ENCODE data around the gene ABCA3.

The ABCA3 gene

DNA sequence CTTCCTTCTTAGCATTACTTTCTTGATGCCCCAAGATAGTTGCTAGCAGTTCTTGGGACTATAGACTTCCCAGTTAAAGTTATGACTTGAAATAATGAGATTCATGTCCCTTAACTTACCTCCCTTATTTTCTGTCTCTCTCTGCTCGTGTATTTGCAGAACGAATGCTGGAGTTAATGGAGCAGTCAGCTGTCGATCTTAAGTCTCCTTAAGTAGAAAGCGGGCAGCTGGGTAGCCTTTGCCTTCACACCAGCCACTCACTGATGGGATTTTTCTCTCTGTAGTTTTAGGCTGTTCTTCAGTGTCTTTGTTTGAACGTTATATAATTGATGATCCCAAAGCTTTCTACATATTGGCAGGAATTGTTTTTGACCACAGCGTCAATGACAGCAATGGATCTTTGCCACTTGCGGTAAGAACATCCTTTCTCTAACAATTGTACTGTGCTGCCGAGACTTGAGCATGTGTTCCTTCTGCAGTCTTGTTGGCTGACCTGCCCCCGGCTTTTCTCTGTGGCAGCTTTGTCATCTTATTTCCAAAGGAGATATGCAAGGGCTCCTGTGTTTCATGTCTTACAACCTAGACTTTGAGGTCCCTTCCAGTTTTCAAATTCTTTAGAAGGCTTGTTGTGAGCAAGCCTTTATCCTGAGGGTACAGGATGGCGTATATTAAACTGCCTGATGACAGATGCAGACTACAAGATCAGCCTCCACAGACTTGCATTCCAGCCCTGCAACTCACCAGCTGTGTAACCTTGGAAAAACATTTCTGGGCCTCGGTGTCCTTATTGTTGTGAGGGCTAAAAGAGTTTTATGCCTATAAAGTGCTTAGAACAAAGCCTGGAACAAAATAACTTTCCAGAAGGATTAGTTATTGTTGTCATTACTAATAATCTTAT, 25.1 kb upstream of the ABCA3 start:
- H3K27me3 ChIP-seq (ENCODE audit: insufficient read depth, poor library complexity, severe bottlenecking), result peaks cover 14% of the 10 kb centered on the region
- H3K27ac ChIP-seq (replicated peaks), result no peak overlapping the region
- no peak overlapping the region for H3K4me3 ChIP-seq (replicated peaks; ENCODE audit: insufficient read depth, low read length)
- DNase-seq (ENCODE audit: low read depth in 1 of 2, low spot score in 1 of 2), result no peak
- TF ChIP-seq SPI1 (IDR thresholded peaks at IDR 0.05; ENCODE audit: borderline replicate concordance, low read depth) (no peak), GABPA (IDR thresholded peaks at IDR 0.05; ENCODE audit: low read depth) (no peak), POLR2AphosphoS5 (IDR thresholded peaks at IDR 0.05; ENCODE audit: low read depth) (no peak)
- TF ChIP-seq, protein P1, sequence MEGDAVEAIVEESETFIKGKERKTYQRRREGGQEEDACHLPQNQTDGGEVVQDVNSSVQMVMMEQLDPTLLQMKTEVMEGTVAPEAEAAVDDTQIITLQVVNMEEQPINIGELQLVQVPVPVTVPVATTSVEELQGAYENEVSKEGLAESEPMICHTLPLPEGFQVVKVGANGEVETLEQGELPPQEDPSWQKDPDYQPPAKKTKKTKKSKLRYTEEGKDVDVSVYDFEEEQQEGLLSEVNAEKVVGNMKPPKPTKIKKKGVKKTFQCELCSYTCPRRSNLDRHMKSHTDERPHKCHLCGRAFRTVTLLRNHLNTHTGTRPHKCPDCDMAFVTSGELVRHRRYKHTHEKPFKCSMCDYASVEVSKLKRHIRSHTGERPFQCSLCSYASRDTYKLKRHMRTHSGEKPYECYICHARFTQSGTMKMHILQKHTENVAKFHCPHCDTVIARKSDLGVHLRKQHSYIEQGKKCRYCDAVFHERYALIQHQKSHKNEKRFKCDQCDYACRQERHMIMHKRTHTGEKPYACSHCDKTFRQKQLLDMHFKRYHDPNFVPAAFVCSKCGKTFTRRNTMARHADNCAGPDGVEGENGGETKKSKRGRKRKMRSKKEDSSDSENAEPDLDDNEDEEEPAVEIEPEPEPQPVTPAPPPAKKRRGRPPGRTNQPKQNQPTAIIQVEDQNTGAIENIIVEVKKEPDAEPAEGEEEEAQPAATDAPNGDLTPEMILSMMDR (IDR thresholded peaks at IDR 0.05; ENCODE audit: insufficient read depth, low read length), result no peak
- TF ChIP-seq, protein P2, sequence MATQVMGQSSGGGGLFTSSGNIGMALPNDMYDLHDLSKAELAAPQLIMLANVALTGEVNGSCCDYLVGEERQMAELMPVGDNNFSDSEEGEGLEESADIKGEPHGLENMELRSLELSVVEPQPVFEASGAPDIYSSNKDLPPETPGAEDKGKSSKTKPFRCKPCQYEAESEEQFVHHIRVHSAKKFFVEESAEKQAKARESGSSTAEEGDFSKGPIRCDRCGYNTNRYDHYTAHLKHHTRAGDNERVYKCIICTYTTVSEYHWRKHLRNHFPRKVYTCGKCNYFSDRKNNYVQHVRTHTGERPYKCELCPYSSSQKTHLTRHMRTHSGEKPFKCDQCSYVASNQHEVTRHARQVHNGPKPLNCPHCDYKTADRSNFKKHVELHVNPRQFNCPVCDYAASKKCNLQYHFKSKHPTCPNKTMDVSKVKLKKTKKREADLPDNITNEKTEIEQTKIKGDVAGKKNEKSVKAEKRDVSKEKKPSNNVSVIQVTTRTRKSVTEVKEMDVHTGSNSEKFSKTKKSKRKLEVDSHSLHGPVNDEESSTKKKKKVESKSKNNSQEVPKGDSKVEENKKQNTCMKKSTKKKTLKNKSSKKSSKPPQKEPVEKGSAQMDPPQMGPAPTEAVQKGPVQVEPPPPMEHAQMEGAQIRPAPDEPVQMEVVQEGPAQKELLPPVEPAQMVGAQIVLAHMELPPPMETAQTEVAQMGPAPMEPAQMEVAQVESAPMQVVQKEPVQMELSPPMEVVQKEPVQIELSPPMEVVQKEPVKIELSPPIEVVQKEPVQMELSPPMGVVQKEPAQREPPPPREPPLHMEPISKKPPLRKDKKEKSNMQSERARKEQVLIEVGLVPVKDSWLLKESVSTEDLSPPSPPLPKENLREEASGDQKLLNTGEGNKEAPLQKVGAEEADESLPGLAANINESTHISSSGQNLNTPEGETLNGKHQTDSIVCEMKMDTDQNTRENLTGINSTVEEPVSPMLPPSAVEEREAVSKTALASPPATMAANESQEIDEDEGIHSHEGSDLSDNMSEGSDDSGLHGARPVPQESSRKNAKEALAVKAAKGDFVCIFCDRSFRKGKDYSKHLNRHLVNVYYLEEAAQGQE (IDR thresholded peaks at IDR 0.05; ENCODE audit: insufficient replicate concordance, low read depth), result no peak

DNA sequence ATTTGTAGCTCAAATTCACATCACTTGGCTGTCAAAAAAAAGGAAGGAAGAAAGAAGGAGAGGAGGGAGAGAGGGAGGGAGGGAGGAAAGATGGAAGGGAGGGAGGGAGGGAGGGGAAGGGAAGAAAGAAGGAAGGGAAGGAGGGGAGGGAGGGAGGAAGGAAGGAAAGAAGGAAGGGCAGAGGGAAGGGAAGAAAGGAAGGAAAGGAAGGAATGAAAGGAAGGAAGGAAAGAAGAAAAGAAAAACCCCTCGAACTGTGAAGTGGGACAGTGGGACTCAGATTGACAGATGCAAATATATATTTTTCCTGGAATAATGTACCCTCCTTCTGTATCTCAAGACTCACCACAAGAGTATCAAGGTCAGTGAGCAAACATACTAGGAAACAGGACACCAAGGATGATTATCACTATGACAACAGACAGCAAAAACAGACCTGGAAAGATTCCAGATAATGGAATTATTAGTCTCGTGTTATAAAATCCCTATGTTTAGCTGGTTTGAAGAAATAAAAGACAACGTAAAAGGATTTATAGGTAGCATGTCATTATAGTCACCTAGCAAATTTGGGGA, 24.2 kb upstream of the ABCA3 start:
- Histone ChIP-seq H3K4me3 (replicated peaks; ENCODE audit: insufficient read depth, low read length) (no peak overlapping the region), H3K27me3 (ENCODE audit: insufficient read depth, poor library complexity, severe bottlenecking) (peaks cover 13% of the 10 kb centered on the region), H3K27ac (replicated peaks) (no peak overlapping the region)
- TF ChIP-seq, protein P2 (IDR thresholded peaks at IDR 0.05; ENCODE audit: insufficient replicate concordance, low read depth), result no peak
- TF ChIP-seq GABPA (IDR thresholded peaks at IDR 0.05; ENCODE audit: low read depth) (no peak), SPI1 (IDR thresholded peaks at IDR 0.05; ENCODE audit: borderline replicate concordance, low read depth) (no peak), POLR2AphosphoS5 (IDR thresholded peaks at IDR 0.05; ENCODE audit: low read depth) (no peak)
- TF ChIP-seq, protein P1 (IDR thresholded peaks at IDR 0.05; ENCODE audit: insufficient read depth, low read length), result no peak
- no peak for DNase-seq (ENCODE audit: low read depth in 1 of 2, low spot score in 1 of 2)

DNA sequence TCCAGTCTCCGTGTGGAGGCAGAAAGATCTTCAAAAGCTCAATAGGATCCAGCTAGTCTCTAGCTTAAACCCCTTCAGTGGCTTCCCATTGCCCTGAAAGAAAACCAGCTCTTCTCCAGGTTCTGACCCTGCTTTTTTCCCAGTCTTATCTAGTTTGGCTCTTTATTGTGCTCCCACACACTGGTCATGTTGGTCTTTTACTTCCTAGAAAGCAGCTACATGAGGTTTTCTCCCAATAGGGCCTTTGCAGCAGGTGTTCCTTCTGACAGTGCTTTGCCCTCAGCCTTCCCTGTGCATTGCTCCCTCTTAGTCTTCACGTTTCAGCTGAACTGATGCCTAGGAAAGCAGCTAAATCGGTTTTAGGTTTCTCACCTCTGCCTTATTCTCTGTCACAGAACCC, 21.7 kb upstream of the ABCA3 start:
- TF ChIP-seq, protein P1 (IDR thresholded peaks at IDR 0.05; ENCODE audit: insufficient read depth, low read length), result no peak
- TF ChIP-seq, protein P2 (IDR thresholded peaks at IDR 0.05; ENCODE audit: insufficient replicate concordance, low read depth), result no peak
- TF ChIP-seq SPI1 (IDR thresholded peaks at IDR 0.05; ENCODE audit: borderline replicate concordance, low read depth) (no peak), POLR2AphosphoS5 (IDR thresholded peaks at IDR 0.05; ENCODE audit: low read depth) (no peak)
- Histone ChIP-seq H3K27ac (replicated peaks) (no peak overlapping the region), H3K4me3 (replicated peaks; ENCODE audit: insufficient read depth, low read length) (no peak overlapping the region), H3K27me3 (ENCODE audit: insufficient read depth, poor library complexity, severe bottlenecking) (peaks cover 13% of the 10 kb centered on the region)
- DNase-seq (ENCODE audit: low read depth in 1 of 2, low spot score in 1 of 2), result no peak
